Fibroblast of lung (primary cell): Measurements from ENCODE around the gene ITPR3. TPM values are rescaled to one million over a fixed set of nuclear protein-coding genes. Genes with fewer than 3 reads are reported as not detected.

Experiments
- DNase-seq, 2 donors: peaks; one replicate each; pipeline versions ENCODE4 v3.0.0 to v3.0.0-alpha.2; 2010; ENCODE audit warnings: low read depth in 2 of 2
- H2AFZ ChIP-seq: 2 replicates; pipeline ENCODE4 v1.5.1; 2012; ENCODE audit warnings: low read length, control low read depth, inconsistent platforms
- H3K27ac ChIP-seq: 2 replicates; pipeline ENCODE4 v1.5.1; 2011; ENCODE audit warnings: low read length, control low read depth; ENCODE audit not compliant: insufficient read depth
- H3K27me3 ChIP-seq: 2 replicates; pipeline ENCODE4 v1.5.1; 2011; ENCODE audit warnings: mild to moderate bottlenecking, low read length; ENCODE audit not compliant: control insufficient read depth, insufficient read depth
- H3K36me3 ChIP-seq: 2 replicates; pipeline ENCODE4 v1.5.1; 2011; ENCODE audit warnings: low read length; ENCODE audit not compliant: control insufficient read depth, insufficient read depth
- H3K4me1 ChIP-seq: 2 replicates; pipeline ENCODE4 v1.5.1; 2011; ENCODE audit warnings: low read length; ENCODE audit not compliant: control insufficient read depth, insufficient read depth; ENCODE audit errors: extremely low read depth
- H3K4me2 ChIP-seq: 2 replicates; pipeline ENCODE4 v1.5.1; 2011; ENCODE audit warnings: low read length, control low read depth; ENCODE audit not compliant: insufficient read depth; ENCODE audit errors: extremely low read depth
- H3K4me3 ChIP-seq, 4 experiments: fragments of 200-600 bp in 1 of 4; sonication (generic) in 1 of 4; replicated peaks in 1 of 4; 2 replicates each; pipeline ENCODE4 v1.5.1; 2011 to 2016; ENCODE audit warnings: low read length in 4 of 4, low read depth in 3 of 4, mild to moderate bottlenecking in 3 of 4, control low read depth in 2 of 4, inconsistent platforms in 1 of 4, mixed read lengths in 1 of 4; ENCODE audit not compliant: insufficient read depth in 1 of 4; ENCODE audit errors: control extremely low read depth in 1 of 4
- H3K79me2 ChIP-seq: 2 replicates; pipeline ENCODE4 v1.5.1; 2012; ENCODE audit warnings: mild to moderate bottlenecking, low read length, inconsistent platforms; ENCODE audit not compliant: control insufficient read depth, insufficient read depth
- H3K9ac ChIP-seq: 2 replicates; pipeline ENCODE4 v1.5.1; 2011; ENCODE audit warnings: mild to moderate bottlenecking, low read length, control low read depth; ENCODE audit not compliant: insufficient read depth
- H3K9me3 ChIP-seq: 2 replicates; pipeline ENCODE4 v1.5.1; 2012; ENCODE audit warnings: low read depth, low read length; ENCODE audit not compliant: control insufficient read depth, insufficient read depth
- H4K20me1 ChIP-seq: 2 replicates; pipeline ENCODE4 v1.5.1; 2011; ENCODE audit warnings: low read length; ENCODE audit not compliant: control insufficient read depth, insufficient read depth; ENCODE audit errors: extremely low read depth
- EZH2 ChIP-seq: IDR thresholded peaks from 2 replicates; pipeline ENCODE4 v1.5.1; 2012; ENCODE audit warnings: low read length, control low read depth, mild to moderate bottlenecking; ENCODE audit errors: missing control alignments
- polyA plus RNA-seq, 2 donors: library from polyadenylated mRNA; depleted of rRNA in 1 of 2; stranded (reverse) in 1 of 2; unstranded in 1 of 2; fragments of >200 nt; gene quantifications; 2 replicates each; pipeline ENCODE4 v1.2.1, GENCODE V29; 2011 to 2012; ENCODE audit warnings: missing spikeins in 1 of 2
- total RNA-seq: library from RNA; depleted of rRNA; stranded (reverse); fragments of >200 nt; gene quantifications from 2 replicates; pipeline ENCODE4 v1.2.1, GENCODE V29; 2014
- TF ChIP-seq, protein P1 (sequence below), 2 donors: IDR thresholded peaks in 1 of 2; conservative IDR thresholded peaks in 1 of 2; 1 replicate in 1 of 2; 2 replicates in 1 of 2; pipeline ENCODE4 v1.5.1; 2011 to 2012; ENCODE audit warnings: low read length in 2 of 2, control low read depth in 1 of 2, inconsistent platforms in 1 of 2, low read depth in 1 of 2, mild to moderate bottlenecking in 1 of 2

ITPR3 gene
- total and polyA plus RNA-seq, 2 donors (not counting 1 experiment from before 2014, with no cell fraction given), result 9.6 to 43.4 TPM

DNA sequence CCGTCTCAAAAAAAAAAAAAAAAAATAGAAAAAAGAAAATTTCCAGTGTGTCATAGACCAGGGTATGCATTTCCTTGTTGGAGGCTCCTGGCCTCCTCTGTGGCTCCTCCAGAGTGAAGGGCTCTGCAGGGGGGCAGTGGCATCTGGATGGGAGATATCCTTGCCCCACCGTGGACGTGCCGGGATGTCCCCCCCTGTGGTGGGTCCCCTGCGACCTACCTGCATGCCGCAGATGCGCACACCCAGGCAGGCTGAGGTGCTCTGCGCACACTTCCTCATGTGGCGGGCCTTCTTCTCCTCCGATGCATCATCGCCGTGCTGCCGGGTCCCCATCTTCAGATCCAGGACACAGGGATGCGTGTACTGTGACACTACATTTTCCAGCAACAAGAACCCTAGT lies 104.1 kb downstream of the ITPR3 start:
- TF ChIP-seq, protein P1, sequence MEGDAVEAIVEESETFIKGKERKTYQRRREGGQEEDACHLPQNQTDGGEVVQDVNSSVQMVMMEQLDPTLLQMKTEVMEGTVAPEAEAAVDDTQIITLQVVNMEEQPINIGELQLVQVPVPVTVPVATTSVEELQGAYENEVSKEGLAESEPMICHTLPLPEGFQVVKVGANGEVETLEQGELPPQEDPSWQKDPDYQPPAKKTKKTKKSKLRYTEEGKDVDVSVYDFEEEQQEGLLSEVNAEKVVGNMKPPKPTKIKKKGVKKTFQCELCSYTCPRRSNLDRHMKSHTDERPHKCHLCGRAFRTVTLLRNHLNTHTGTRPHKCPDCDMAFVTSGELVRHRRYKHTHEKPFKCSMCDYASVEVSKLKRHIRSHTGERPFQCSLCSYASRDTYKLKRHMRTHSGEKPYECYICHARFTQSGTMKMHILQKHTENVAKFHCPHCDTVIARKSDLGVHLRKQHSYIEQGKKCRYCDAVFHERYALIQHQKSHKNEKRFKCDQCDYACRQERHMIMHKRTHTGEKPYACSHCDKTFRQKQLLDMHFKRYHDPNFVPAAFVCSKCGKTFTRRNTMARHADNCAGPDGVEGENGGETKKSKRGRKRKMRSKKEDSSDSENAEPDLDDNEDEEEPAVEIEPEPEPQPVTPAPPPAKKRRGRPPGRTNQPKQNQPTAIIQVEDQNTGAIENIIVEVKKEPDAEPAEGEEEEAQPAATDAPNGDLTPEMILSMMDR (conservative IDR thresholded peaks at IDR 0.05 in 1 of 2, IDR thresholded peaks at IDR 0.05 in 1 of 2; ENCODE audit: low read depth in 1 of 2, low read length in 2 of 2), result no peak
- TF ChIP-seq EZH2, result no peak
- peaks cover 28% of the 10 kb centered on the region for H3K27me3 ChIP-seq
- no peak overlapping the region for H3K9ac ChIP-seq
- H3K27ac ChIP-seq, result no peak overlapping the region
- H3K4me1 ChIP-seq, result no peaks in the 10 kb centered on the region
- no peak overlapping the region for H2AFZ ChIP-seq
- no peaks in the 10 kb centered on the region for H3K36me3 ChIP-seq
- H4K20me1 ChIP-seq, result no peaks in the 10 kb centered on the region
- DNase-seq, result no peak
- no peaks in the 10 kb centered on the region for H3K79me2 ChIP-seq
- H3K4me2 ChIP-seq, result no peak overlapping the region
- H3K9me3 ChIP-seq, result no peaks in the 10 kb centered on the region
- H3K4me3 ChIP-seq, result no peak overlapping the region

DNA sequence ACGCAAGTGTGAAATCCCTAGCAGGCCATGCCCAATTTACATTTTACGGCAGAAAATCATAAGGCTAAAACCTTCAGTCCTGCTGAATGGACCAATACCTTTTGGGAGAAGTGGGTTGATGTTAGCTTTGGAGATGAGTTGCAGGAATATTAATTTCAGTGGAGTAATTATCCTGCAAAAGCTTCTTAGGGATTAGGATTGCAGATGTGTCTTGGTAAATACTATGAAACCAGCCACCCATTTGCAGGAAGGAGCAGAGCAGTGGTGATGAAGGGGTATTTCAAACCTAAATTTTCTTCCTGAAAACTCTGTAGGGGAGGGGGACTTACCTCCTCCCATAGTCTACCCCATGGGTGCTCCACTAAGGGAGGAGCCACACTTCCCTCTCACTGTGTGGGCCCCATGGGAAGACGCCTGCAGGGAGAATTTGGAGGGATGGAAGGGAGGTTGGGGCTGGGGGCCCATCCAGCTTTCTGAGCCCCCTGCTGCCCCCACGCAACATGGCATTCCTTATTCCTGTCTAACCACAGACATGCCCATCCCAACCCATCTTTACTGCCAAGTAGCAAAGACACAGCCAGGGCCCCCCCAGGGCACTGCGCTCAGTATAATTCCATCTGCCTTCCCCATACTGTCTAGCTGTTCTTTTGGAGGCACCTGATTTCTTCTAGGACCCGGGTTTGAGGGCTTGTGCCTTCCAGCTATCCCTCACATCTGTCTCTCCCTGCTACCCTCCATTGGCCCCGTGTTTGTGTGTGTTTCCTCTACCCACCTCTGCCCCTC lies 105.0 kb downstream of the ITPR3 start:
- no peak overlapping the region for H3K27ac ChIP-seq
- DNase-seq, result no peak
- H3K36me3 ChIP-seq, result no peaks in the 10 kb centered on the region
- H3K4me3 ChIP-seq, result no peak overlapping the region
- H3K27me3 ChIP-seq, result peaks cover 24% of the 10 kb centered on the region
- no peak overlapping the region for H3K9ac ChIP-seq
- H3K4me2 ChIP-seq, result no peak overlapping the region
- no peak overlapping the region for H2AFZ ChIP-seq
- no peak for TF ChIP-seq EZH2
- TF ChIP-seq, protein P1 (conservative IDR thresholded peaks at IDR 0.05 in 1 of 2, IDR thresholded peaks at IDR 0.05 in 1 of 2; ENCODE audit: low read depth in 1 of 2, low read length in 2 of 2), result no peak
- no peaks in the 10 kb centered on the region for H3K4me1 ChIP-seq
- no peaks in the 10 kb centered on the region for H3K9me3 ChIP-seq
- no peaks in the 10 kb centered on the region for H4K20me1 ChIP-seq
- H3K79me2 ChIP-seq, result no peaks in the 10 kb centered on the region

- Histone ChIP-seq H3K4me3 (no peak overlapping the region), H3K4me1 (no peaks in the 10 kb centered on the region), H3K36me3 (no peaks in the 10 kb centered on the region), H3K27me3 (peaks cover 24% of the 10 kb centered on the region), H2AFZ (no peak overlapping the region), H3K79me2 (no peaks in the 10 kb centered on the region), H3K27ac (no peak overlapping the region), H4K20me1 (no peaks in the 10 kb centered on the region), H3K9ac (no peak overlapping the region), H3K4me2 (no peak overlapping the region), H3K9me3 (no peaks in the 10 kb centered on the region)
- TF ChIP-seq EZH2, result no peak
- TF ChIP-seq, protein P1 (conservative IDR thresholded peaks at IDR 0.05 in 1 of 2, IDR thresholded peaks at IDR 0.05 in 1 of 2; ENCODE audit: low read depth in 1 of 2, low read length in 2 of 2), result no peak
- DNase-seq, result no peak
Measured at GRCh38 chr6:33726696-33727095, 105.6 kb downstream of the ITPR3 start.
